H1 (cell line): ENCODE results near the gene KRTAP20-3. TPM values are rescaled to one million over a fixed set of nuclear protein-coding genes. Genes with fewer than 3 reads are reported as not detected.

Experiments used
- CTCF ChIA-PET: fragments of 300-600 bp; sonication (Branson Sonifier 250); formaldehyde crosslinking; loops from one replicate; lab custom pipeline; 2021; ENCODE audit not compliant: partially characterized antibody; lab: Charles Lee
- POLR2A ChIA-PET: fragments of 300-600 bp; sonication (Branson Sonifier 250); formaldehyde crosslinking; loops from one replicate; lab custom pipeline; 2021; ENCODE audit warnings: inconsistent platforms; ENCODE audit not compliant: partially characterized antibody; lab: Charles Lee
- DNase-seq, 2 experiments: peaks; one replicate each; pipeline versions ENCODE4 v3.0.0 to v3.0.0-alpha.2; 2010 to 2022; ENCODE audit warnings: low spot score in 2 of 2, low read depth in 1 of 2, mixed read lengths in 1 of 2
- FAIRE-seq: peaks from 2 replicates; lab custom pipeline; 2011; peaks lifted over from hg19 to GRCh38; lab: Jason Lieb, UNC
- H2AFZ ChIP-seq: 2 replicates; pipeline ENCODE4 v1.8.1; 2012; ENCODE audit warnings: low read length, inconsistent platforms
- H2AK5ac ChIP-seq: 2 replicates; pipeline ENCODE4 v1.6.1; 2013; ENCODE audit warnings: low read depth, low read length
- H2BK120ac ChIP-seq: replicated peaks from 2 replicates; pipeline ENCODE3; 2013; ENCODE audit warnings: low read depth, low read length, inconsistent platforms
- H2BK12ac ChIP-seq: 2 replicates; pipeline ENCODE4 v1.6.1; 2013; ENCODE audit warnings: low read depth, low read length
- H2BK15ac ChIP-seq: 2 replicates; pipeline ENCODE4 v1.6.1; 2013; ENCODE audit warnings: low read length
- H2BK20ac ChIP-seq: 2 replicates; pipeline ENCODE4 v1.6.1; 2013; ENCODE audit warnings: low read length
- H2BK5ac ChIP-seq: 2 replicates; pipeline ENCODE4 v1.6.1; 2013; ENCODE audit warnings: low read depth, low read length
- H3K14ac ChIP-seq: 2 replicates; pipeline ENCODE4 v1.6.1; 2013; ENCODE audit warnings: inconsistent platforms; ENCODE audit not compliant: insufficient read length
- H3K18ac ChIP-seq: 2 replicates; pipeline ENCODE4 v1.6.1; 2013; ENCODE audit warnings: low read length; ENCODE audit errors: extremely low read depth
- H3K23ac ChIP-seq: 2 replicates; pipeline ENCODE4 v1.6.1; 2013; ENCODE audit warnings: inconsistent platforms; ENCODE audit not compliant: insufficient read length
- H3K23me2 ChIP-seq: 2 replicates; pipeline ENCODE4 v1.6.1; 2013; ENCODE audit warnings: low read depth, low read length
- H3K27ac ChIP-seq: 2 replicates; pipeline ENCODE4 v1.6.1; 2011; ENCODE audit warnings: low read depth, low read length, inconsistent platforms
- H3K27me3 ChIP-seq, 4 experiments: replicated peaks in 1 of 4; 1 replicate in 1 of 4; 2 replicates in 3 of 4; pipeline versions ENCODE4 v1.6.1 to v1.8.1; 2011 to 2013; ENCODE audit warnings: low read length in 3 of 4, mild to moderate bottlenecking in 3 of 4, inconsistent platforms in 2 of 4, mixed read lengths in 2 of 4, moderate library complexity in 1 of 4; ENCODE audit not compliant: control insufficient read depth in 3 of 4, insufficient read depth in 3 of 4; ENCODE audit errors: extremely low read depth in 1 of 4
- H3K36me3 ChIP-seq, 4 experiments: 2 replicates each; pipeline versions ENCODE4 v1.6.1 to v1.8.1; 2011 to 2013; ENCODE audit warnings: mild to moderate bottlenecking in 4 of 4, low read length in 3 of 4, moderate library complexity in 2 of 4, control low read depth in 1 of 4, inconsistent platforms in 1 of 4; ENCODE audit not compliant: insufficient read depth in 4 of 4, control insufficient read depth in 2 of 4
- H3K4ac ChIP-seq: replicated peaks from 2 replicates; pipeline ENCODE3; 2013; ENCODE audit warnings: low read length, low read depth, mixed read lengths, inconsistent platforms; ENCODE audit not compliant: insufficient read length
- H3K4me1 ChIP-seq, 4 experiments: replicated peaks in 1 of 4; 1 replicate in 1 of 4; 2 replicates in 3 of 4; pipeline versions ENCODE4 v1.6.1 to v1.8.1; 2011 to 2013; ENCODE audit warnings: low read length in 3 of 4, inconsistent platforms in 2 of 4, mixed read lengths in 1 of 4; ENCODE audit not compliant: insufficient read depth in 4 of 4, control insufficient read depth in 3 of 4
- H3K4me2 ChIP-seq, 2 experiments: 2 replicates each; pipeline versions ENCODE4 v1.6.1 to v1.8.1; 2011 to 2013; ENCODE audit warnings: low read depth in 2 of 2, low read length in 2 of 2, control low read depth in 1 of 2, inconsistent platforms in 1 of 2, mild to moderate bottlenecking in 1 of 2; ENCODE audit not compliant: insufficient read depth in 1 of 2
- H3K4me3 ChIP-seq, 4 experiments: fragments of 200-600, 300-600 bp in 1 of 4; sonication (generic), shearing (Covaris generic), sonication (Bioruptor Twin) in 1 of 4; 2 replicates each; pipeline versions ENCODE4 v1.5.1 to v1.8.1; 2011 to 2016; ENCODE audit warnings: low read length in 4 of 4, low read depth in 3 of 4, control low read depth in 2 of 4, inconsistent platforms in 2 of 4, mild to moderate bottlenecking in 2 of 4, mixed read lengths in 1 of 4, moderate library complexity in 1 of 4; ENCODE audit not compliant: insufficient read depth in 2 of 4; ENCODE audit errors: extremely low read depth in 1 of 4
- H3K56ac ChIP-seq: replicated peaks from 2 replicates; pipeline ENCODE3; 2013; ENCODE audit warnings: low read depth, mild to moderate bottlenecking, mixed read lengths, low read length, inconsistent platforms; ENCODE audit not compliant: insufficient read length
- H3K79me1 ChIP-seq: 2 replicates; pipeline ENCODE4 v1.6.1; 2013; ENCODE audit warnings: low read depth, low read length, control low read depth
- H3K79me2 ChIP-seq, 2 experiments: 2 replicates each; pipeline versions ENCODE4 v1.6.1 to v1.8.1; 2012 to 2013; ENCODE audit warnings: low read length in 2 of 2, mild to moderate bottlenecking in 2 of 2, inconsistent platforms in 1 of 2; ENCODE audit not compliant: insufficient read depth in 2 of 2, control insufficient read depth in 1 of 2
- H3K9ac ChIP-seq, 4 experiments: replicated peaks in 1 of 4; 1 replicate in 1 of 4; 2 replicates in 3 of 4; pipeline versions ENCODE4 v1.6.1 to v1.8.1; 2011 to 2013; ENCODE audit warnings: low read depth in 3 of 4, low read length in 3 of 4, control low read depth in 2 of 4, mild to moderate bottlenecking in 2 of 4, moderate library complexity in 2 of 4, inconsistent platforms in 1 of 4; ENCODE audit errors: extremely low read depth in 1 of 4
- H3K9me3 ChIP-seq, 2 experiments: 2 replicates each; pipeline versions ENCODE4 v1.6.1 to v1.8.1; 2012 to 2013; ENCODE audit warnings: mild to moderate bottlenecking in 2 of 2, moderate library complexity in 2 of 2, control low read depth in 1 of 2, inconsistent platforms in 1 of 2, low read depth in 1 of 2, low read length in 1 of 2, mixed read lengths in 1 of 2; ENCODE audit not compliant: insufficient read depth in 2 of 2
- H4K20me1 ChIP-seq, 2 experiments: replicated peaks in 1 of 2; 2 replicates each; pipeline versions ENCODE3 to v1.8.1; 2011 to 2013; ENCODE audit warnings: inconsistent platforms in 2 of 2, low read length in 2 of 2, mild to moderate bottlenecking in 1 of 2; ENCODE audit not compliant: insufficient read depth in 2 of 2, control insufficient read depth in 1 of 2
- H4K5ac ChIP-seq: 2 replicates; pipeline ENCODE4 v1.6.1; 2013; ENCODE audit warnings: low read length, low read depth, mixed read lengths, inconsistent platforms; ENCODE audit not compliant: insufficient read length
- H4K8ac ChIP-seq: 2 replicates; pipeline ENCODE4 v1.8.0; 2013; ENCODE audit warnings: mild to moderate bottlenecking, moderate library complexity, low read length, inconsistent platforms; ENCODE audit not compliant: insufficient read depth; ENCODE audit errors: extremely low read depth
- H4K91ac ChIP-seq: replicated peaks from 2 replicates; pipeline ENCODE3; 2013; ENCODE audit warnings: low read length, mixed read lengths, inconsistent platforms; ENCODE audit not compliant: insufficient read length
- BACH1 ChIP-seq: IDR thresholded peaks from 2 replicates; pipeline ENCODE4 v1.6.1; 2012; ENCODE audit warnings: low read length, improper control_type of control experiment
- BCL11A ChIP-seq, 2 experiments: IDR thresholded peaks; one replicate each; pipeline ENCODE4 v1.6.1; 2011; ENCODE audit warnings: low read depth in 2 of 2, low read length in 2 of 2, mild to moderate bottlenecking in 2 of 2
- BRCA1 ChIP-seq: IDR thresholded peaks from 2 replicates; pipeline ENCODE4 v1.6.1; 2012; ENCODE audit warnings: low read depth, low read length, improper control_type of control experiment
- CBX5 ChIP-seq: fragments of 300-800, 300-1000 bp; sonication (generic); IDR thresholded peaks from 2 replicates; pipeline ENCODE4 v1.7.1; 2016; ENCODE audit warnings: antibody characterized with exemption, low read length, low read depth
- CHD2 ChIP-seq: IDR thresholded peaks from 2 replicates; pipeline ENCODE4 v1.6.1; 2012; ENCODE audit warnings: low read length, improper control_type of control experiment
- GABPA ChIP-seq: IDR thresholded peaks from 2 replicates; pipeline ENCODE4 v1.6.1; 2011; ENCODE audit warnings: mild to moderate bottlenecking, low read length, moderate library complexity, borderline replicate concordance; ENCODE audit not compliant: insufficient read depth
- HDAC2 ChIP-seq, 2 experiments: fragments of 300-600 bp in 1 of 2; sonication (generic) in 1 of 2; IDR thresholded peaks; 2 replicates each; pipeline ENCODE4 v1.6.1; 2011 to 2012; ENCODE audit warnings: low read depth in 2 of 2, low read length in 2 of 2, mild to moderate bottlenecking in 2 of 2, moderate library complexity in 2 of 2, borderline replicate concordance in 1 of 2, inconsistent platforms in 1 of 2
- HDAC6 ChIP-seq: IDR thresholded peaks from one replicate; pipeline ENCODE4 v1.7.1; 2012; ENCODE audit warnings: low read depth, mild to moderate bottlenecking, inconsistent platforms, low read length, moderate library complexity
- JUN ChIP-seq: IDR thresholded peaks from 2 replicates; pipeline ENCODE4 v1.6.1; 2011; ENCODE audit warnings: low read depth, mild to moderate bottlenecking, improper control_type of control experiment, low read length
- RFX5 ChIP-seq: IDR thresholded peaks from 2 replicates; pipeline ENCODE4 v1.6.1; 2011; ENCODE audit warnings: low read depth, low read length, improper control_type of control experiment, borderline replicate concordance
- SUZ12 ChIP-seq: fragments of 200-600 bp; sonication (generic); IDR thresholded peaks from 2 replicates; pipeline ENCODE4 v1.6.1; 2012; ENCODE audit warnings: mild to moderate bottlenecking, inconsistent platforms, low read length, moderate library complexity, mixed read lengths
- polyA plus RNA-seq, 7 experiments: library from polyadenylated mRNA; depleted of rRNA in 3 of 7; stranded (reverse) in 5 of 7; unstranded in 2 of 7; fragments of >200 nt in 5 of 7; fragments of 200-250 nt in 2 of 7; gene quantifications; 1 replicate in 5 of 7; 2 replicates in 1 of 7; 4 replicates in 1 of 7; pipeline versions ENCODE4 v1.2.1 to v1.2.3, GENCODE V29; 2011 to 2013; ENCODE audit warnings: missing spikeins in 2 of 7, mixed read lengths in 2 of 7
- total RNA-seq: library from RNA; stranded (reverse); fragmentation: NEBNext Ultra II Directional; extraction: Animal tissue kit (Norgen Biotek cat#: 25700); gene quantifications from 2 replicates; pipeline ENCODE4 v1.2.1, GENCODE V29; 2021
- TF ChIP-seq, protein P1 (sequence below): IDR thresholded peaks from 2 replicates; pipeline ENCODE4 v1.6.1; 2011; ENCODE audit warnings: low read depth, mild to moderate bottlenecking, low read length; ENCODE audit not compliant: insufficient read depth
- TF ChIP-seq, protein P2 (sequence below): IDR thresholded peaks from 2 replicates; pipeline ENCODE4 v1.6.1; 2011; ENCODE audit warnings: low read length, improper control_type of control experiment

Gene KRTAP20-3
- total and polyA plus RNA-seq, 2 of the 8 experiments (the other 6 are each of a cell fraction or from before 2014, with no cell fraction given), result not detected

DNA sequence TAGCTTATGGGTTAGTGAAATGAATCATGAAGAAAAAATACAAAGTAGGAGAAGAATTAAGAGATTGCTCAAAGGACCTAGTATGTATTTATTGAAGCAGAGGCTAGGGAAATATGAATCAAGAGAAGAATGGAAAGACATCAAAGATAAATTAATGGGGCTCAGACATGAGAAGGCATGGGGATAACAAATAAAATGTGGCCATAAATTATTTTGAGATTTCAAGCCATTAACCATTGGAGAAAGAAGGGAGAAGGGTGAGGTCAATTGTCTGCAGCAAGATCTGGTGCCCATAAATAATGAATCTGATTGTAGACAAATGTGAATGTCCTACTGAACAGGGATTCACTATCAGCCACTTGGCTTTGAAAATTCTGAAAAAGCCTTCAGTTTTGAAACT is 10.2 kb downstream of the KRTAP20-3 start:
- Histone ChIP-seq H2AK5ac (no peak overlapping the region), H3K4me2 (no peak overlapping the region), H3K9me3 (no peaks in the 10 kb centered on the region), H2BK15ac (no peak overlapping the region), H3K27ac (no peak overlapping the region), H3K14ac (no peak overlapping the region), H3K4ac (no peak overlapping the region), H3K4me3 (no peak overlapping the region), H3K56ac (no peak overlapping the region), H2BK12ac (no peak overlapping the region), H3K27me3 (no peaks in the 10 kb centered on the region), H3K18ac (no peak overlapping the region), H2BK20ac (no peak overlapping the region), H3K23ac (no peak overlapping the region), H2BK5ac (no peak overlapping the region), H2AFZ (no peak overlapping the region), H4K5ac (no peak overlapping the region), H4K91ac (no peak overlapping the region), H3K23me2 (no peaks in the 10 kb centered on the region), H2BK120ac (no peak overlapping the region), H4K20me1 (no peaks in the 10 kb centered on the region), H3K9ac (no peak overlapping the region), H3K79me1 (no peaks in the 10 kb centered on the region), H3K4me1 (no peaks in the 10 kb centered on the region), H3K36me3 (no peaks in the 10 kb centered on the region), H4K8ac (no peak overlapping the region), H3K79me2 (no peaks in the 10 kb centered on the region)
- ChIA-PET CTCF (no interaction called here), POLR2A (no interaction called here)
- no peak for DNase-seq
- no peak for FAIRE-seq
- TF ChIP-seq SUZ12 (no peak), RFX5 (no peak), BCL11A (IDR thresholded peaks at IDR 0.05; ENCODE audit: low read depth in 2 of 2, low read length in 2 of 2) (no peak), HDAC2 (IDR thresholded peaks at IDR 0.05; ENCODE audit: borderline replicate concordance in 1 of 2, low read depth in 2 of 2, low read length in 2 of 2) (no peak), BRCA1 (no peak), HDAC6 (no peak), CBX5 (no peak), GABPA (no peak), BACH1 (no peak), JUN (no peak), CHD2 (no peak)
- TF ChIP-seq, protein P1, sequence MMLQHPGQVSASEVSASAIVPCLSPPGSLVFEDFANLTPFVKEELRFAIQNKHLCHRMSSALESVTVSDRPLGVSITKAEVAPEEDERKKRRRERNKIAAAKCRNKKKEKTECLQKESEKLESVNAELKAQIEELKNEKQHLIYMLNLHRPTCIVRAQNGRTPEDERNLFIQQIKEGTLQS, result no peak
- TF ChIP-seq, protein P2, sequence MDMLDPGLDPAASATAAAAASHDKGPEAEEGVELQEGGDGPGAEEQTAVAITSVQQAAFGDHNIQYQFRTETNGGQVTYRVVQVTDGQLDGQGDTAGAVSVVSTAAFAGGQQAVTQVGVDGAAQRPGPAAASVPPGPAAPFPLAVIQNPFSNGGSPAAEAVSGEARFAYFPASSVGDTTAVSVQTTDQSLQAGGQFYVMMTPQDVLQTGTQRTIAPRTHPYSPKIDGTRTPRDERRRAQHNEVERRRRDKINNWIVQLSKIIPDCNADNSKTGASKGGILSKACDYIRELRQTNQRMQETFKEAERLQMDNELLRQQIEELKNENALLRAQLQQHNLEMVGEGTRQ, result no peak
